CD4-positive, alpha-beta T cell treated with Interleukin-12 subunit alpha and Interleukin-12 subunit beta, for 1 hour (primary cell): ENCODE results near the gene GDF10.

ENCODE experiments used
- DNase-seq: peaks from one replicate; pipeline ENCODE4 v3.0.0-alpha.2; 2020

The GDF10 gene

GRCh38 chr10:47299611-47300428 is at the start of gene GDF10:
GDF10 (plus strand) TSS chr10:47300197; CDS start chr10:47300652, 455 bp downstream.
- peak; percentile 5 for DNase-seq

- DNase-seq: no peak
Observed at GRCh38 chr10:47252093-47252780, 47.8 kb upstream of the GDF10 start.

- no peak for DNase-seq
Observed at GRCh38 chr10:47253030-47253637, 46.9 kb upstream of the GDF10 start.

GRCh38 chr10:47253651-47254375 is 46.2 kb upstream of the GDF10 start:
- DNase-seq: no peak

GRCh38 chr10:47254611-47255010 is 45.4 kb upstream of the GDF10 start:
- DNase-seq: no peak

GRCh38 chr10:47255033-47255813 is 44.8 kb upstream of the GDF10 start:
- DNase-seq: no peak

GRCh38 chr10:47255866-47256265 is 44.1 kb upstream of the GDF10 start:
- no peak for DNase-seq

GRCh38 chr10:47256751-47257336 is 43.2 kb upstream of the GDF10 start:
- DNase-seq: peak; percentile 18

GRCh38 chr10:47257396-47258120 is 42.4 kb upstream of the GDF10 start:
- DNase-seq: peak; percentile 56

- DNase-seq: no peak
Observed at GRCh38 chr10:47258921-47259320, 41.1 kb upstream of the GDF10 start.

GRCh38 chr10:47259466-47259865 is 40.5 kb upstream of the GDF10 start:
- no peak for DNase-seq

- DNase-seq: peak; percentile 20
Observed at GRCh38 chr10:47260505-47261111, 39.4 kb upstream of the GDF10 start.

- DNase-seq: peak; percentile 49
Observed at GRCh38 chr10:47261121-47261520, 38.9 kb upstream of the GDF10 start.

- DNase-seq: no peak
Observed at GRCh38 chr10:47261556-47261955, 38.4 kb upstream of the GDF10 start.

- no peak for DNase-seq
Observed at GRCh38 chr10:47262606-47263533, 37.1 kb upstream of the GDF10 start.

- DNase-seq: peak; percentile 56
Observed at GRCh38 chr10:47264797-47265281, 35.2 kb upstream of the GDF10 start.

GRCh38 chr10:47266602-47267001 is 33.4 kb upstream of the GDF10 start:
- DNase-seq: no peak

GRCh38 chr10:47268696-47269095 is 31.3 kb upstream of the GDF10 start:
- DNase-seq: no peak

- DNase-seq: no peak
Observed at GRCh38 chr10:47269294-47269693, 30.7 kb upstream of the GDF10 start.
